Activated T-helper 1 cell treated with anti-CD3 and anti-CD28 coated beads, Interleukin-12 subunit alpha, Interleukin-12 subunit beta, Interleukin-2, Interleukin-4 antibody, amounts not matched to agents 30 ng/mL and 10 ng/mL and 1 ng/mL, durations not matched to agents 14 hours and 24 hours and 36 hours (primary cell): ENCODE measurements around the gene RBMY1J. TPM values are rescaled to one million over a fixed set of nuclear protein-coding genes. Genes with fewer than 3 reads are reported as not detected.
"Not testable (repeated sequence)": the region's sequence is repeated elsewhere in the genome, so short reads cannot be mapped to it uniquely, and the experiment has no call there.

Experiments
- DNase-seq: peaks from one replicate; pipeline ENCODE4 v3.0.0; 2021; ENCODE audit warnings: low spot score
- H3K27ac Mint-ChIP-seq: one replicate; pipeline ENCODE4 v1.8.0; 2021; ENCODE audit warnings: mild to moderate bottlenecking, mixed read lengths
- H3K27me3 Mint-ChIP-seq: one replicate; pipeline ENCODE4 v1.8.0; 2022; ENCODE audit warnings: mild to moderate bottlenecking, moderate library complexity, mixed read lengths; ENCODE audit not compliant: insufficient read depth
- H3K36me3 Mint-ChIP-seq: one replicate; pipeline ENCODE4 v1.8.0; 2021; ENCODE audit warnings: low read depth, mixed read lengths
- H3K4me1 Mint-ChIP-seq: one replicate; pipeline ENCODE4 v1.8.0; 2021; ENCODE audit warnings: low read depth, mixed read lengths
- H3K4me3 Mint-ChIP-seq: one replicate; pipeline ENCODE4 v1.8.0; 2021; ENCODE audit warnings: mild to moderate bottlenecking, moderate library complexity, mixed read lengths
- H3K9me3 Mint-ChIP-seq: one replicate; pipeline ENCODE4 v1.8.0; 2021; ENCODE audit warnings: mixed read lengths
- intact Hi-C: fragments of 100-400 bp; cut with micrococcal nuclease; formaldehyde crosslinking; loops from one replicate; pipeline ENCODE4 v1.15.1; 2024
- total RNA-seq: library from RNA; stranded (reverse); gene quantifications from 2 replicates; pipeline ENCODE4 v1.2.3, GENCODE V29; 2022

Gene RBMY1J
- total RNA-seq: not detected in 2 replicates

DNA sequence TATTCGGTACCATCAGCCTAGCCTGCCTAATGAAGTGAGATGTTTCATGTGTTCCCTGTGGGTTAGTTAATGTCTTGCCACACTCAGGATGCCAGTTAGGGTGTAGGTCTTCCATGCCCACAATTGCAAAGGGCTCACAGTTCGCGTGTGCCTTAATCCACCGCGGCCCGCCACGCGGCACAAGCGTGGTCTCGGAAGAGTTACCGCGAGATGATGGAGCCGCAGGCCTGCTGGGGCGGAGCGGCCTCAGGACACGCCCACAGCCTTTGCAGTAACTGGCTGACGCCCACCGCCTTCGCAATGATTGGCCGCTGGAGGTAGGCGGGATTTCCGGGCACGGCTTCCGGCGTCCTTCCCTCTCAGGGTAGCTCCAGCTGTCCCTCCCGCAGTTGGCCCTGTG lies at the start of gene RBMY1J:
RBMY1J (plus strand) TSS at position 301 of the 400 bp plus-strand sequence. CDS start 2,038 bp downstream, outside the sequence.
- H3K4me1 Mint-ChIP-seq, intact Hi-C loops, DNase-seq, H3K27me3 Mint-ChIP-seq, H3K4me3 Mint-ChIP-seq, H3K36me3 Mint-ChIP-seq, H3K27ac Mint-ChIP-seq, H3K9me3 Mint-ChIP-seq: not testable (repeated sequence)

DNA sequence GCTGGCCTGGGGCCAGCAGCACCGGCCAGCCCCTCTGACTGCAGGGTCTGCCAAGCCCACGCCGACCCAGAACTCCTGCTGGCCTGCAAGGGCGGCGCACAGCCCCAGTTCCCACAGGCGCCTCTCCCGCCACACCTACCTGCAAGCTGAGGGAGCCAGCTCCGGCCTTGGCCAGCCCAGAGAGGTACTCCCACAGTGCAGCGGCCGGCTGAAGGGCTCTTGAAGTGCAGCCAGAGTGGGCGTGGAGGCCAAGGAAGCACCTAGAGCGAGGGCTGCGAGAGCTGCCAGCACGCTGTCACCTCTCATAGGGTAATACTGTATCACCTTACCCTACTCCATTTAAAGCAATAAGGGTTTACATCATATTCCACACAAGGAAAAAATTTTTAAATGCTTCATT lies 35.8 kb upstream of the RBMY1J start:
- intact Hi-C loops: no loop called here
- Mint-ChIP-seq H3K9me3 (no peaks in the 10 kb centered on the region), H3K4me1 (no peaks in the 10 kb centered on the region), H3K4me3 (no peak overlapping the region), H3K27me3 (no peaks in the 10 kb centered on the region), H3K36me3 (no peaks in the 10 kb centered on the region), H3K27ac (no peak overlapping the region)
- DNase-seq: no peak

DNA sequence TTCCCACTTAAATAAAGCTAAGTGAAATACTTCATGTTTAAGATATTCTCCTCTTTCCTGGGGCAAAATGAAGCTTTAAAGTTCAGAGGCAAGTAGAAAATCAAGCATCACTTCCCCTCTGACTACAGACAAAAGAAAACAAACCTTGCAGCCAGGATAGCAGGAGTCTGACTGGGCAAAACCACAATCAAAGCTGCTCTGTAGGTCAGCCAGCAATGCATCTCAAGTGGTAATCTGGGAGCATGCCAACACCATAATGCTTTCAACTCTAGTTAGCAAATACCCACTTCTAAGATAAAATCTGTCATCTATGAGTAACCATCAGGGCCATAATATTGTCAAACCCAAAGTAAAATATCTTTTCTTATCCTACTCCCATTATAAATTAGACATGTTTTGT lies 32.6 kb upstream of the RBMY1J start:
- Mint-ChIP-seq H3K36me3 (no peaks in the 10 kb centered on the region), H3K27me3 (no peaks in the 10 kb centered on the region), H3K27ac (no peak overlapping the region), H3K9me3 (no peaks in the 10 kb centered on the region), H3K4me3 (no peak overlapping the region), H3K4me1 (no peaks in the 10 kb centered on the region)
- DNase-seq: no peak
- intact Hi-C loops: no loop called here

DNA sequence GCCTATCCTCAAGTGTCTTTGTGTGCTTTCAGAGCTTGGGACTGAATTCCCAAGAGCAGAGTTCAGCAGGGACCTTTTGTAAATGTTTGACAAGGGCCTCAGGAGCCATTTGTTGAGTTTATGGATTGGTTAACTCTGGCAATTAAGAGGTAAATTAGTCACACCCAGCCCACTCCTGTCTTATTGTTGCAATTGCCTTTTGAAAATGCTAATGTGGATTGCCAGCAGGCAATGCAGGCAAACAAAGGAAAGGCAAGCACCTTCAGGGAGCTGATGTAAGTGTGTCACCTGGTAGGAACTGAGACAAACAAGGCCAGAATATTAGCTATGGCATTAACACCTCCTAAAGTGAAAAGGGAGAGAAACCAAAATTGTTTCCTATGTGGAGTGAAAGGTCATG lies 29.7 kb upstream of the RBMY1J start:
- H3K27ac Mint-ChIP-seq: no peak overlapping the region
- no peaks in the 10 kb centered on the region for H3K36me3 Mint-ChIP-seq
- H3K4me3 Mint-ChIP-seq: no peak overlapping the region
- intact Hi-C loops: no loop called here
- H3K27me3 Mint-ChIP-seq: no peaks in the 10 kb centered on the region
- no peaks in the 10 kb centered on the region for H3K4me1 Mint-ChIP-seq
- no peaks in the 10 kb centered on the region for H3K9me3 Mint-ChIP-seq
- DNase-seq: no peak

DNA sequence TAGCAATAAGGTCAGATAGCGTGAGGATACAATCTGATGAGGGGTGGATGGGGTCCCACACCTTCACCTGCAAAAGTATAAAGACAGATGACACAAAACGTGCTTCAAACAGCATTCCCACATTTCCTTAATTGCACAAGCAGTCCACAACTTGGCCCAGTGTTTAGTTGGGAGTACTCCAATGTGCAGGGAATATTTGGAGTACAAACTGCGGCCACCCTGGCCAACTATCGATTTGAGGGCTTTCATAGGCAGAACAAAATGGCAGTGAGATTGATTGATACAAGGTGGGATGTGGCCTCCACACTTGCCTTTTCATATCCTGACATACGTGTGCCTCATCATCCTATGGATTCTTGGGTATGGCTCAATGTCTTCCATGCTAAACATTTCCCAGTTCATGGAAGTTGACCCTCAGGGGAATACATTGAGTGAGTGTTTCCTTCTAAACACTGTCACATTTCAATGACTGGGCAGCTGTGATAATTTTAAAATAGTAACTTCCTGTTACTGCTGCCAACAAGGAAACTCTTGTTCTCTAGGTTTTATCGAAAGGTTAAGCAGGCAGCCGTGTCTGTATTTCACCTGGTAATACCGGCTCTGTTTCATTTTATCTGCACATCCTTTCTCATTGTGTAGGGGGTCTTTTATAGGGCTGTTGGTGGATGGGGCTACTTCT lies 41.6 kb downstream of the RBMY1J start:
- H3K9me3 Mint-ChIP-seq, H3K27ac Mint-ChIP-seq, DNase-seq, H3K4me3 Mint-ChIP-seq, H3K27me3 Mint-ChIP-seq, intact Hi-C loops, H3K4me1 Mint-ChIP-seq, H3K36me3 Mint-ChIP-seq: not testable (repeated sequence)

DNA sequence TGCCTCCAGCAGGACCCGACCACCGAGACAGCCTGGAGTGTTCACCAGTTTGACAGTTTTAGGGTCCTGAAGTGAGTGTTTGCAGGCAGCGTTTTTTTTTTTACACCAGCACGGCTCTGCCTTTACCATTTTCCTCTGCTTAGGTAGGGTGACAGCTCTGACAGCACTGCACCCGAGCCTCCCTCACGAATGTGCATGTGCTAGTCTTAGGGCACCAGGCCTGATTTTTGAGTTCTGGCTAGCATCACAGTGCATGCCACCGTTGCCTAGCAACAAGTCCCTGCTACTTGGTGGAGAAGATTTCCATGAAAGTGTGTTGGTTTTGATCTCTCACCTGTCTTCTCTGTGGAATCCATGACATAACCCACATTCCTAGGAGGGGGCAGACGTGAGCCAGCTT lies 52.3 kb downstream of the RBMY1J start:
- not testable (repeated sequence) for H3K4me3 Mint-ChIP-seq, H3K27me3 Mint-ChIP-seq, H3K9me3 Mint-ChIP-seq

DNA sequence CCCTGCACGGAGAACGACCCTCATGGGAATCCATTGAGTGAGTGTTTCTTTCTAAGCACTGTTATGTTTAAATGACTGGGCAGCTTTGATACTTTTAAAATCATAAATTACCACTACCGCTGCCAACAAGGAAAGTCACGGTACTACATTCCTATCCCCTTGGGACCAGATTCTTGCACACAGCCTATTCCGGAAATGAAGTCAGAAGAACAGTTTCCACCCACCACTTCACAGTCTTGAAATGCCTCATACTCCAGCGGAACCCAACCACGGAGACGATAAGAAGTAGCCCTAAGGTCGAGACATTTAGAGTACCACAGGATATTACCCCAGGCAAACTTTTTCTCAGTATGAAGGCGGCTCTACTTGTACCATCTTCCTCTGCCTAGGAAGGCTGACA lies 58.8 kb downstream of the RBMY1J start:
- H3K27me3 Mint-ChIP-seq, H3K4me1 Mint-ChIP-seq, DNase-seq, intact Hi-C loops, H3K9me3 Mint-ChIP-seq, H3K4me3 Mint-ChIP-seq, H3K36me3 Mint-ChIP-seq, H3K27ac Mint-ChIP-seq: not testable (repeated sequence)

More for the DNA sequence above, 52.3 kb downstream of the RBMY1J start:
- H3K36me3 Mint-ChIP-seq, H3K4me1 Mint-ChIP-seq, intact Hi-C loops, H3K27ac Mint-ChIP-seq, DNase-seq: not testable (repeated sequence)

Other genes with a start within 250 kb of the RBMY1J start
- gene RBMY1F, start 220.5 kb upstream of the RBMY1J start, total RNA-seq: not detected in 2 replicates